CD4-positive, alpha-beta T cell treated with Interleukin-1 beta for 1 hour (primary cell): ENCODE data around the gene SMAD1.
"Not testable (repeated sequence)": the region's sequence is repeated elsewhere in the genome, so short reads cannot be mapped to it uniquely, and the experiment has no call there.

Source experiments
- DNase-seq, 2 donors: peaks; one replicate each; pipeline ENCODE4 v3.0.0-alpha.2; 2020 to 2022

Gene SMAD1

DNA sequence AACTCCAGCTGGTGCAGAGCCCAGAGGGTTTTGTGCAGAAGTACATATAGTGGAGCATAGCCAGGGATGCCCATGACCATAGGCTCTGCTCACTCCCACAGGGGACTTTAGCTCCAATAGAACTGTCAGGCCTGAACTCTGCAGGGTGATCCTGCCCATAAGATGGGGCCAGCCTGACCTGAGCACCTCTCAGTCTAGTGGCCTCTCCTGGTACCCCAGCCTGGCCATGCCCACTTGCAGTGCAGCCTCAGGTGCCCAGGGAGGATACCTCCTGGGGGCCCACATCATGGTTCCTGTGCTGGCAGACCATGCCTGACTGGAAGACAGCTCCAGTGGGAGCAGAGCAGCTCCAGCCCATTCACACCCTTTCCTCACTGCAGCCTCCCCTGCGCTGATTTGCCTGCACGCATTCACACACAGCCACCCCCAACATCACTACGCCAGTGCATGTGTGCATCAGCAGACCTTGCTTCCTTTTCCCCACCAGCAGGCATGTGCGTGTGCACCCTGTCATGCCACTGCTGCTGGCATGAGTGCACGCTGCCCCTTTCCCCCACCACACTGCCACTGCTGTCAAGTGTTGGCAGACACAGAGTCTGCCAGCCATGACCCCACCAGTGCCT, 84.5 kb downstream of the SMAD1 start:
- no peak for DNase-seq

DNA sequence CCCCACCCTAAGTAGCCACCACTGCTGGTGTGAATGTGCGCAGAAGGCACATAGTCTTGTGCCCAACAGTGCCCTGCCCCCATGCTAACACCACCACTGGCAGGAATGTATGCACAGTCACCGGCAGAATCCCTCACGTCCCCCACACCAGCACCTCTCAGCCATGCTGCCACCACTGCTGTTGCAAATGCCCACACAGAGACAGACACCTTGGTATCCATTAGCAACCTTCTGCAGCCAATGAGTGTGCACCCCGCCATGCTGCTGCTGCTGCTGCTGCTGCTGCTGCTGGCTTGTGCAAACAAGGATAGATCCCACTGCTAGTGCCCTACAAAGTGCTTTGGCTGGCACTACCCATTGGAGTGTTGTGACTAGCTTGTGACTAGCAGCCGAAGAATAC, 85.1 kb downstream of the SMAD1 start:
- DNase-seq, result no peak

DNA sequence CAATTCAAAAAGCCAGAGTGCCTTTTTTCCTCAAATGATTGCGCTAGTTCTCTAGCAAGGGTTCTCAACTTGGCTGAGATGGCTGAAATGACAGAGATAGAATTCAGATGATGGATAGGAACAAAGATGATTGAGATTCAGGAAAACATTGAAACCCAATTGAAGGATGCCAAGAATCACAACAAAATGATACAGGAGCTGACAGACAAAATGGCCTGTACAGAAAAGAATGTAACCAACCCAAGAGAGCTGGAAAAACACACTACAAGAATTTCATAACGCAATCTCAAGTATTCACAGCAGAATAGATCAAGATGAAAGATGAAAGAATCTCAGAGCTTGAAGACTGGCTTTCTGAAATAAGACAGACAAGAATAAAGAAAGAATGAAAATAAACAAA, 85.9 kb downstream of the SMAD1 start:
- no peak for DNase-seq

DNA sequence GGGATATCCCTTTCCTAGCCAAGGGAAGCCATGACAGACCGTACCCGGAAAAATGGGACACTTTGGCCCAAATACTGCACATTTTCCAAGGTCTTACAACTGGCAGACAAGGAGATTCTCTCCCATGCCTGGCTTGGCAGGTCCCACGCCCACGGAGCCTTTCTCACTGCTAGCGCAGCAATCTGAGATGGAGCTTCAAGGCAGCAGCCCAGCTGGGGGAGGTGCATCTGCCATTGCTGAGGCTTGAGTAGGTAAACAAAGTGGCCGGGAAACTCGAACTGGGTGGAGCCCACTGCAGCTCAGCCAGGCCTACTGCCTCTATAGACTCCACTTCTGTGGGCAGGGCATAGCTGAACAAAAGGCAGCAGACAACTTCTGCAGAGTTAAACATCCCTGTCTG, 92.9 kb downstream of the SMAD1 start:
- not testable (repeated sequence) for DNase-seq

DNA sequence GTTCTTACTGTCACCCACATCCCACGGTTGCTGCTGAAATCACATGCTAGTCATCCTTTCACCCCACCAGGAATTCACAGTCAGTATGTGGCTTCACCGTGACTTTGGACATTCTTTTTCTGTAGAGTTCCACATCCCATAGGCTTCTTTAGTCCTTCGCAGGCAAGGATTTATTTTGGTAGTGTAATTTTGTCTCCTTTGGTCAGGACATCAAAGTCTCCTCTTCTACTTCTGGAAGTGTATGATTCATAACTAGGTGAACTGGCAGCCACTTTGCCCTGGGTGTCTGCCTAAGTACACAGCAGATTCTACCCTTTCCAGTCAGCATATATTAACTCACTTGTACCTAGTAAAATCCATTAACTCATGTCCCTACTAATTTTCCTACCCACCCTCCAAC, 99.3 kb downstream of the SMAD1 start:
- DNase-seq, result no peak

DNA sequence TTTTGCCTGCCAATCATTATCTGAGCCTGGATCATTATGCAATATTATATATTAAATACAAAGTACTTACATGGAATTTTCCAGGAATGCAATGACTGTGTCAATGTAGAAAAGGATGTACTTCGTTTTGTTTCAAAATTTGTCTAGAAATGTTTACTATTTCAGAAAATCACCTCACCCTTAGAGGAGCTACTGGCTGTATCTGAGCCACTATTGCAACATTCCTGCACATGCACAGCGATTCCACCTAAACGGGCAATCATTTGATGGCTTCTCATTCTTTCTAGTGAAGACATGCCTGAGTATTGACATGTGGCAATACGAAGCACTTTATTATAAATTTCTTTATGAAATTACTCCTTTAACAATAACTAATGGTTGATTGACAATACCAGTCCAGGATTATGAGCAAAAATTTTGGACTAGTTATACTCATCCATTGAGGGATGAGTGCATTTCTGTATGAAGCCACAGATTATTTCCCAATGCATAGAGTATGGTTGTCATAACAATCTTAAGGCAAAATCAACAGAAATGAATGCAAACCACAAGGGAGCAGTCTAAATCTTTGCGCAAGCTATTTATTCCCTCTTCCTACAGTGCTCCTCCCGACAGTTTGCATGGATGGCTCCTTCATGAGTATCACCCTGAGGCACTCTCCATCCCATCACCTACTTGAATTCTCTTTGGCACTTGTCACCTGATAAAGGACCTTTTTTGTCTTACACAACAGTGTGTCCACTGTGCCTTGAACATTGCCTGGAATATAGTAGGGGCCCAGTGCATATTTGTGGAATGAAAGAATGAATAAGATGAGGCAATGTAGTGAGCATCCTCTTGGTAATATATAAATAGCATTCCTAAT, 101.8 kb downstream of the SMAD1 start:
- DNase-seq, result no peak

DNA sequence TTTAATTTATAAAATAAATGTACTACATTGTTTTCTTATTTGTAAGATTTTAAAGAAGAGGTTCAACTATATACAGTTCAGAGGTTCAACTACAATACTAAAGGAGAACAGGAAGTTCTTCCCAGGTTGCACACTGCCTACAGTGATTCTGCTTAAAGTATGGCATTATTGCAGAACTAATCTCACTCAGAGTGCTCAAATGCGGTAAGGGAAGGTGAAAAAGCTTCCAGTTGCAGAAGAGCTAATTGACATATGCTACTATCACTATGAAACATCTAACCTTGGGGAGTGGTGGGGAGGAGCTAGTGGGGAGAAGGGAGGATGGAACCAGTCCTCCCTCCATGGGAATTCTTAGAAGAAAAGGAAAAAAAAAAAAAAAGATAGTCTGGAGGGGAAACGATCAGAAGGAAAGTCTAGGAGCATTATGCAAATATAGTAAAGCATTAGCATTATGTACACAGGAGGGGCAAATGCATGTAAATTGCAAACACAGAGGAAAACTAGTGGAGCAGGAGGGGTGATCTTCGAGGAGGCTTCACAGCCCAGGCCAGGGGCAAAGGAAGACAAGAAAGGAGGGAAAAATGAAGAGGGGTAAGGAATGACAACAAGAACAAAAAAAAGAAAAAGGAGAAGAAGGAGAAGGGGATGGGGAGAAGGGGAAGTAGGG, 105.6 kb downstream of the SMAD1 start:
- DNase-seq, result no peak

DNA sequence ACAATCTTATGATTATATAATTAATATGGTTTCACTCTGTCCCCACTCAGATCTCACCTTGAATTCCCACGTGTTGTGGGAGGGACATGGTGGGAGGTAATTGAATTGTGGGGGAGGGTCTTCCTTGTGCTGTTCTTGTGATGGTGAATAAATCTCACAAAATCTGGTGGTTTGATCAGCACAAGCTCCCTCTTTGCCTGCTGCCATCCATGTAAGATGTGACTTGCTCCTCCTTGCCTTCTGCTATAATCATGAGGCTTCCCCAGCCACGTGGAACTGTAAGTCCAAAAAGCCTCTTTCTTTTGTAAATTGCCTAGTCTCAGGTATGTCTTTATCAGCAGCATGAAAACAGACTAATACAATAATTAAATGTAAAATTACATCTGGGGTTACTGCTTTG, 107.7 kb downstream of the SMAD1 start:
- not testable (repeated sequence) for DNase-seq

DNA sequence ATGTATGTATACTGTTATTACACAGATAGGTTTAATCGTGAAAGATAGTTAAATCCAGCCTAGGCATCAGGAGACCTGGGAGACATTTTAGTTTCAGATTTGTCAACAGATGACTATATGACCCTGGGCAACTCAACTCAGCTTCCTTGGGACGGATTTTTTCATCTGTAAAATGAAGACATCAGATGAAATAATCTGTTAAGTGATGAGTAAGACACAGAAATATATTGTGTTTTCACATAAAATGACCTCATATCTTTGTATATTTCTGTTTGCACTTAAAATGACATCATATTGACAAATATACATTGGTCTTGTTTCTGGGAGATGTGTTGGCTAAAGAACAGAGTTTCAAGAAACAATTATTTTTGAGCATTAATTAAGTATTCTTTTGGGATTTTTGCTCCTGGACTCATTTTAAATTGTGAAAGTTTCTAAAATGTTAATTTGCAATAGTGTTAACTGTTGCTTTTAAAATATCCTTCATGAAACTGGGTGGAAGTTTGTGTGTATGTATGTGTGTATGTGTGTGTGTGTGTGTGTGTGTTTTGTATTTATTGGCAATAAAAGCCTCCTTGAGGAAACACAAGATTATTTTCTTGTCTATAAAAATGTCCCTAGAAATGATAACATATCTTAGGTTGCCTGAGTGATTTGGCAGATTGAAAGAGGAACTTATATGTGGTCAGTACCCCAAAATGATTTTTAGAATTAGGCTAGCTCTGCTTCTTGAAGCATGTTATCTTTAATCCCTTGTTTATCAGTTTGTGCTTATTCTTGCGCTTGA, 108.5 kb downstream of the SMAD1 start:
- DNase-seq, result no peak

DNA sequence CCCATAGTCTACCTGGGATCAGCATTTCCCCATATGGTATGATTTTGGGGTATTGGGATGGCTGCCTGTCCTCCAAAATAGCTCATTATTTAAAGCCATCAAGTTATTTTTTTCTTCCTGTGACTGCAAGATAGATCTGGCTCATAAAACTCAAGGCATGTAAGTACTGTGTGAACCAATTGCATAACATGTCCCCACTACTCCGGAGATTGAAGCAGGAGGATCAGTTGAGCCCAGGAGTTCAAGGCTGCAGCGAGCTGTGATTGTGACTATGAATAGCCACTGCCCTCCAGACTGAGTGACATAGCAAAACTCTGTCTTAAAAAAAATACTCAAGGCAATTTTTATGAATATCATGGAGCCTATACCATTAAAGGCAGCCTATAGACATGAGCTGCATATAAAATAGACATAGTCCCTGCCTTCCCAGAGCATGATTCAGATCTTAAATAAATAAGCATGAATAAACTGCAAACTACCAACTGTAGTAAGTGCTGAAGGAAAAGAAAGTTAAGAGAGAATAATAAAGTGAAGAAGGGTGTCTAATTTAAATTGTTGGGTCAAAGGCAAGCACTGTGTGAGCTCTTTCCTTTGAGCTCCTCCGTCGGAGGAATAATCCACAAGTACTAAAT, 120.6 kb downstream of the SMAD1 start:
- DNase-seq, result no peak

DNA sequence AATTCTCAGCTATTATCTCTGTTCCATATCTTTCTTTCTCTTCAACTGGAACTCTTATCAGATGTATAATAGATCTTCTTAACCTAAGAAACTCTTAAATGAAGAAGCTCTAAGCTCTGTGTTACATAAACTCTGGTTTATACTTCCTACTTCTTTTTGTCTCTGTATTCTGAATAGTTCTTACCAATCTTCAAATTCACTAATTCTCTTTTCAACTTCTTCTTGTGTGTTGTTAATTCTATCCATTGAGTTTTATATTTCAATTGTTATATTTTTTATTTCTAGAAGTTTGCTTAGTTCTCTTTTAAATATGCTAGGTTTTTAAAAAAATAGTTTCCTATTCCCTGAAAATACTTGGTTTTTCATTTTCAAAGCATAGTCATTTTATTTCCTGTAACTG, 124.3 kb downstream of the SMAD1 start:
- DNase-seq, result no peak
